ENCODE measurements around the gene BOD1.

Gene BOD1

DNA sequence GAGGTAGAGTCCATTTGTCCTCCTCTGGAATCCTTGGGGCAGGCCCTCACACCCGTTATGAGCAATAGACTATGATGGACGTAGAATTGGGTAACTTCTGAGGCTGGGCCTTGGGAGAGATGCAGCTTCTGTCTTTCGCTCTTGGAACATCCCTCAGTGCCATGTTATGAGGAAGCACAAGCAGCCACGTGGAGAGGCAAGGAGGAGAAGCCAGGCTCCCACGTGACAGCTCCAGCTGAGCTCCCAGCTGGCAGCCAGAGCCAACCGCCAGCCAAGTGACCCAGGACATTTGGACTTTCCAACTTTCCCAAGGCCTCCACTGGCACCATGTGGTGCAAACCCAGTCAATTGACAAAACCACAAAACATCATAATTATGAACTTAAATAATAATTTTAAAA is 43.0 kb upstream of the BOD1 start:
- no peak for DNase-seq (ENCODE audit: low spot score)
- TF ChIP-seq, protein P1, sequence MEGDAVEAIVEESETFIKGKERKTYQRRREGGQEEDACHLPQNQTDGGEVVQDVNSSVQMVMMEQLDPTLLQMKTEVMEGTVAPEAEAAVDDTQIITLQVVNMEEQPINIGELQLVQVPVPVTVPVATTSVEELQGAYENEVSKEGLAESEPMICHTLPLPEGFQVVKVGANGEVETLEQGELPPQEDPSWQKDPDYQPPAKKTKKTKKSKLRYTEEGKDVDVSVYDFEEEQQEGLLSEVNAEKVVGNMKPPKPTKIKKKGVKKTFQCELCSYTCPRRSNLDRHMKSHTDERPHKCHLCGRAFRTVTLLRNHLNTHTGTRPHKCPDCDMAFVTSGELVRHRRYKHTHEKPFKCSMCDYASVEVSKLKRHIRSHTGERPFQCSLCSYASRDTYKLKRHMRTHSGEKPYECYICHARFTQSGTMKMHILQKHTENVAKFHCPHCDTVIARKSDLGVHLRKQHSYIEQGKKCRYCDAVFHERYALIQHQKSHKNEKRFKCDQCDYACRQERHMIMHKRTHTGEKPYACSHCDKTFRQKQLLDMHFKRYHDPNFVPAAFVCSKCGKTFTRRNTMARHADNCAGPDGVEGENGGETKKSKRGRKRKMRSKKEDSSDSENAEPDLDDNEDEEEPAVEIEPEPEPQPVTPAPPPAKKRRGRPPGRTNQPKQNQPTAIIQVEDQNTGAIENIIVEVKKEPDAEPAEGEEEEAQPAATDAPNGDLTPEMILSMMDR (IDR thresholded peaks at IDR 0.05; ENCODE audit: extremely low read depth, insufficient read depth, missing control alignments): no peak
- in situ Hi-C loops (cut with MboI; ENCODE audit: low pct_unique_long_range_greater_than_20kb, low sequenced_read_pairs, unreplicated experiment): no loop called here

DNA sequence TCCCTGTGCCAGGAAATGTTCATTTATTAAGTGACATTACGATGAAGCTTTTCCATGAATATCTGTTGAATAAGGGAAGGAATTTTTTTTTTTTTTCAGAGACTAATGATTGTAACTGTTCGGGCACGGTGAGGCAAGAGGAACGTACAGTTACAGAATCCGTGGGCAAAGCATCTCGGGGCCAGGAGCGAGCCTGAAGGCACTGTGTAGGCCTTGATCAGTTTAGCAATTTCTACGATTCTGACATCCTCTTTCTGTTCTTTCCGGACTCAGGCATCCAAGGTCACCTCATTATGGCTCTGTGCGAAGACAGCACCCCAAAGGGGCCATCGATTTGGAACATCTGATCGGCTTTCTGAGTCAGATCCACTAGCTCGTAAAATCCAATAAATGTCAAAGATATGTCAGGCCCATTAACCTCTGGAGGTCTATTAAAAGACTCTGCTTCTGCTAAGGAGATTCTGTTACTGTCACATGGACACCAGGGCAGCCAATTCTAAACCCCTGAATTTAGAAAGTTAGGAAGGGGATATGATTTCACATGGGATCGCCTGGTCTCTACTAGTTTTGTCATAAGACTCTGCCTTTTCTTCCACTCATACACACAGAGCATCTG is 41.4 kb upstream of the BOD1 start:
- TF ChIP-seq, protein P1 (IDR thresholded peaks at IDR 0.05; ENCODE audit: extremely low read depth, insufficient read depth, missing control alignments): no peak
- in situ Hi-C loops (cut with MboI; ENCODE audit: low pct_unique_long_range_greater_than_20kb, low sequenced_read_pairs, unreplicated experiment): no loop called here
- DNase-seq (ENCODE audit: low spot score): no peak

DNA sequence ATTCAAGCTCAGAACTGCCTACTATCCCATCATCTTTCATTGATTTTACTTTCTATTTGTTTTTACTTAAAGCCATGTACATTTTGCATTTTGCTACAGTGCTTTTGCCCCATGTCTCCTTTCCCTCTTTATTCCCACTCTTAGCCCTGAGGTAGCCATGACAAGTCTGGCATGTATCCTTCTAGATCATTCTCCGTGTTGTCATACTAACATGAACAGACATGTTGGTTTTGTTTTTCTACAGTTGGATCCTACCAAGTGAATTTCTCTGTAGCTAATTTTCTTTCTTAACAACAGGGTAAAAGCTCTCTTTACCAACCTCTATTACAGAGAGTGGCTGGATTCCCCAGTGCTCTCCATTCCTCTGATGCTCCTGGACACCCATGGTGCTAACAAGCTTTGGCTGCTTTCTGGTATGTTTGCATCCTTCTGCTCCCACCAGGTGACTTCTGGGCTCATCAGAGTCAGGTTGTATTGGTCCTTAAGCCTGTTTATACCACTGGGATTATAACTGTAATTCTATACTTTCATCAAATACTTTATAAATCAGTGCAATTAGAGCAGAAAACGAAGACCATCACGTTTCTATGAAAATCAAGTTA is 38.8 kb upstream of the BOD1 start:
- in situ Hi-C loops (cut with MboI; ENCODE audit: low pct_unique_long_range_greater_than_20kb, low sequenced_read_pairs, unreplicated experiment): no loop called here
- TF ChIP-seq, protein P1 (IDR thresholded peaks at IDR 0.05; ENCODE audit: extremely low read depth, insufficient read depth, missing control alignments): no peak

DNA sequence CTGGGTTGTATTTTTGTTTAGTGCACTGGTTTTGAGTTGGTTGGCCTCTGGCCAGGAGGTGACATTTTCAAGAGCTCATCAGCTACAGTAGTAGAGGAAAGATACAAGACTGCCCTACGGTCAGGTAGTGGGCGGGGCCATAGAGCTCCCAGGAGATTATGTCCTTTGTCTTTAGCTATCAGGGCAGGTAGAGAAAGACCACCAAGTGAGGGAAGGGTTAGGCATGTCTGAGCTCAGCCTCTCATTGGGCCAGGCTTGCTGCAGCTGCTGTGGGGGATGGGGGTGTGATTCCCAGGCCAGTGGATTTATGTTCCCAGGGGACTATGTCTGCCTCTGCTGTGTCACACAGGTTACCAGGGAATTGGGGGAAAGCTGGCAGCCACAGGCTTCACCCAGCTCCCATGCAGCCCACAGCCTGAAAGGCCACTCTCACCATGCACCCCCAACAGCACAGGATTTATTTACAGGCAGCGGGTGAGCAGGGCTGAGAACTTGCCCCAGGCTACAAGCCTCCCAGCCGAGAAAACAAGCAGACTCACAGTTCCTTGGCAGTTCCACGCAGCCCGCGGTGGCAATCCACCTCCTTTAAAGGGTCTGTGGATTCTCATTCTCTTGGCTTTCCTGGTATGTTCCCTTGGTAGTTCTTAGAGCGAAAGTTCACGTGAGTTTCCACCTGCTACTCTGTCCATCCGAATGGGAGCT is 37.5 kb upstream of the BOD1 start:
- TF ChIP-seq, protein P1 (IDR thresholded peaks at IDR 0.05; ENCODE audit: extremely low read depth, insufficient read depth, missing control alignments): no peak
- in situ Hi-C loops (cut with MboI; ENCODE audit: low pct_unique_long_range_greater_than_20kb, low sequenced_read_pairs, unreplicated experiment): no loop called here
- DNase-seq (ENCODE audit: low spot score): no peak

More for the DNA sequence above, 38.8 kb upstream of the BOD1 start:
- DNase-seq (ENCODE audit: low spot score): no peak

DNA sequence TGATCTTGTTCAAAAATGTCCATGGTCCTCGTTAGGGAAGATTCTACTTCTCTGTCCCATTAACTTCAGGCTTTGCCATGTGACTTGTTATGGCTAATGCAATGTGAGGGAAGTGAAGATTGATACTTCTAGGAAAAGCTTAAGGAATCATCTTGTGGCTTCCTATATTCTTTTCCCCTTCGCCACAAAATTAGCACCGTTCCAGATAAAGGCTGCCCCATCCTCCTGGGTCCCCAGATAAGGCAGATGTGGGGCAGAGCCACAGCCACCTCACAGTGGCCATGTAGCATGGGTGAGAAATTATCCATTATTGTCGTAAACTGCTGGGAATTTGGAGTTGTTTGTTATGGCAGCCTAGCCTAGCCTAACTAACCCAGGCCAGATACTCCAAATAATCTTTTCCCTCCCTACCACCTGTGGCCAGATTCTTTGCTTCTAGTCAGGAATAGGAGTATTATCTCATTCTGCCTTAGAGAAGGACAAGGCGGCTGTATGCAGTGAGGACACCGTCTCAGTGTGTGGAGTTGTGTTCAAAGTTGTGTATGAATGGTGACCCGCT is 31.9 kb upstream of the BOD1 start:
- in situ Hi-C loops (cut with MboI; ENCODE audit: low pct_unique_long_range_greater_than_20kb, low sequenced_read_pairs, unreplicated experiment): no loop called here
- TF ChIP-seq, protein P1 (IDR thresholded peaks at IDR 0.05; ENCODE audit: extremely low read depth, insufficient read depth, missing control alignments): no peak
- DNase-seq (ENCODE audit: low spot score): no peak

DNA sequence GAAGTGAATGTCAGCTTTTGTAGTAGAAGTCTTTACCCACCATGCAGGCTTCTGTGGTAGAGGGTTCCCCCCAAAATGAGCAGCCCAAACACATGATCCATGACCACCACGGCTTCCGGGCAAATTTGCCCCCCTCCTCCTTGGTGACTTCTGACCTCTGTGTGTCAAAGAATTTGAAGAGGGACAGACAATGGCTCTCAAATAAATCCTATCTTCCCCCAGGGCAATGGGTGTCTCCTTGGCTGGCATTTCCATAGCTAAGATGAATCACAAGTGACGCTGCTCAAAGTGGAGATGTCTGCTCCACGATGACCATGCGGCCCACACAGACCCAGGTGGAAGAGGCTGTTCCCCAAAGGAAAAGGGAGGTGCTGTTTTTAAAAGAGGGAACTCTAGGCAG is 30.2 kb upstream of the BOD1 start:
- in situ Hi-C loops (cut with MboI; ENCODE audit: low pct_unique_long_range_greater_than_20kb, low sequenced_read_pairs, unreplicated experiment): no loop called here
- TF ChIP-seq, protein P1 (IDR thresholded peaks at IDR 0.05; ENCODE audit: extremely low read depth, insufficient read depth, missing control alignments): no peak
- DNase-seq (ENCODE audit: low spot score): no peak
